SK-N-SH treated with all-trans-retinoic acid at 6 μM for 48 hours (cell line): ENCODE measurements around the gene B4GAT1.

Experiments used
- BACH2 ChIP-seq: fragments of 250-450 bp; sonication (Bioruptor Pico); IDR thresholded peaks from 2 replicates; pipeline ENCODE4 v1.9.0; 2021; ENCODE audit warnings: mild to moderate bottlenecking, borderline replicate concordance
- CSDC2 ChIP-seq: fragments of 250-450 bp; sonication (Bioruptor Pico); IDR thresholded peaks from 2 replicates; pipeline ENCODE4 v1.5.0; 2020; ENCODE audit warnings: mild to moderate bottlenecking, moderate library complexity
- ESRRG ChIP-seq: fragments of 250-450 bp; sonication (Bioruptor Pico); IDR thresholded peaks from 2 replicates; pipeline ENCODE4 v1.6.1; 2021; ENCODE audit warnings: mild to moderate bottlenecking
- GLIS3 ChIP-seq: fragments of 250-450 bp; sonication (Bioruptor Pico); IDR thresholded peaks from 2 replicates; pipeline ENCODE4 v1.5.0; 2020; ENCODE audit warnings: mild to moderate bottlenecking, moderate library complexity
- RARB ChIP-seq: fragments of 250-450 bp; sonication (Bioruptor Pico); IDR thresholded peaks from 2 replicates; pipeline ENCODE4 v1.8.0; 2021; ENCODE audit warnings: mild to moderate bottlenecking, moderate library complexity
- SNAI2 ChIP-seq: fragments of 250-450 bp; sonication (Bioruptor Pico); IDR thresholded peaks from 2 replicates; pipeline ENCODE4 v1.5.0; 2020; ENCODE audit warnings: mild to moderate bottlenecking, moderate library complexity
- TOX ChIP-seq: fragments of 250-450 bp; sonication (Bioruptor Pico); IDR thresholded peaks from 2 replicates; pipeline ENCODE4 v1.8.0; 2021; ENCODE audit warnings: mild to moderate bottlenecking, moderate library complexity, borderline replicate concordance
- ZFP3 ChIP-seq: fragments of 250-450 bp; sonication (Bioruptor Pico); IDR thresholded peaks from 2 replicates; pipeline ENCODE4 v1.5.0; 2020; ENCODE audit warnings: mild to moderate bottlenecking, moderate library complexity
- ZFP30 ChIP-seq: fragments of 450-650 bp; formaldehyde crosslinking; IDR thresholded peaks from 2 replicates; pipeline ENCODE4 v1.5.0; 2022; ENCODE audit warnings: mild to moderate bottlenecking, moderate library complexity
- ZNF8 ChIP-seq: fragments of 450-650 bp; formaldehyde crosslinking; IDR thresholded peaks from 2 replicates; pipeline ENCODE4 v1.5.0; 2020; ENCODE audit warnings: mild to moderate bottlenecking, moderate library complexity
- TF ChIP-seq, protein P1 (sequence below): fragments of 250-450 bp; sonication (Bioruptor Pico); IDR thresholded peaks from 2 replicates; pipeline ENCODE4 v1.5.1; 2021; ENCODE audit warnings: mild to moderate bottlenecking, moderate library complexity
- TF ChIP-seq, protein P2 (sequence below): fragments of 250-450 bp; sonication (Bioruptor Pico); IDR thresholded peaks from 2 replicates; pipeline ENCODE4 v1.8.0; 2020; ENCODE audit warnings: mild to moderate bottlenecking, moderate library complexity, borderline replicate concordance

DNA sequence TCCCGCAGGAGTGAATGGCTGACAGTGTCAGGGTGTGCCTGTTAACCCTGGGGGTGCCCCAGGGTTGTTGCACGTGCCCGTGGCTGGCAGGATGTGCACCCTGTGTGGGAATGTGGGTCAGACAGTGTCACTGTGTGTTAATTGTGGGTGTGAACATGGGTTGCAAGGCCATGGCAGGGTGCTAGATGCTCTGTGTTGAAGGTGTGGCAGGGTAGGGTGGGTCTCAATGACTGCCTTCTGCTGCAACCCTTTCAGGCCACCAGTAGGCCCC, 19.5 kb downstream of the B4GAT1 start:
- TF ChIP-seq TOX (no peak), GLIS3 (CRISPR knock-in tag) (no peak), ZFP3 (CRISPR knock-in tag) (no peak), ZFP30 (CRISPR knock-in tag) (no peak), BACH2 (CRISPR knock-in tag) (no peak), RARB (CRISPR knock-in tag) (no peak), ESRRG (CRISPR knock-in tag) (no peak), CSDC2 (CRISPR knock-in tag) (no peak), SNAI2 (CRISPR knock-in tag) (no peak), ZNF8 (CRISPR knock-in tag) (no peak)
- TF ChIP-seq, protein P1, sequence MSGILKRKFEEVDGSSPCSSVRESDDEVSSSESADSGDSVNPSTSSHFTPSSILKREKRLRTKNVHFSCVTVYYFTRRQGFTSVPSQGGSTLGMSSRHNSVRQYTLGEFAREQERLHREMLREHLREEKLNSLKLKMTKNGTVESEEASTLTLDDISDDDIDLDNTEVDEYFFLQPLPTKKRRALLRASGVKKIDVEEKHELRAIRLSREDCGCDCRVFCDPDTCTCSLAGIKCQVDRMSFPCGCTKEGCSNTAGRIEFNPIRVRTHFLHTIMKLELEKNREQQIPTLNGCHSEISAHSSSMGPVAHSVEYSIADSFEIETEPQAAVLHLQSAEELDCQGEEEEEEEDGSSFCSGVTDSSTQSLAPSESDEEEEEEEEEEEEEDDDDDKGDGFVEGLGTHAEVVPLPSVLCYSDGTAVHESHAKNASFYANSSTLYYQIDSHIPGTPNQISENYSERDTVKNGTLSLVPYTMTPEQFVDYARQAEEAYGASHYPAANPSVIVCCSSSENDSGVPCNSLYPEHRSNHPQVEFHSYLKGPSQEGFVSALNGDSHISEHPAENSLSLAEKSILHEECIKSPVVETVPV = no peak
- TF ChIP-seq, protein P2, sequence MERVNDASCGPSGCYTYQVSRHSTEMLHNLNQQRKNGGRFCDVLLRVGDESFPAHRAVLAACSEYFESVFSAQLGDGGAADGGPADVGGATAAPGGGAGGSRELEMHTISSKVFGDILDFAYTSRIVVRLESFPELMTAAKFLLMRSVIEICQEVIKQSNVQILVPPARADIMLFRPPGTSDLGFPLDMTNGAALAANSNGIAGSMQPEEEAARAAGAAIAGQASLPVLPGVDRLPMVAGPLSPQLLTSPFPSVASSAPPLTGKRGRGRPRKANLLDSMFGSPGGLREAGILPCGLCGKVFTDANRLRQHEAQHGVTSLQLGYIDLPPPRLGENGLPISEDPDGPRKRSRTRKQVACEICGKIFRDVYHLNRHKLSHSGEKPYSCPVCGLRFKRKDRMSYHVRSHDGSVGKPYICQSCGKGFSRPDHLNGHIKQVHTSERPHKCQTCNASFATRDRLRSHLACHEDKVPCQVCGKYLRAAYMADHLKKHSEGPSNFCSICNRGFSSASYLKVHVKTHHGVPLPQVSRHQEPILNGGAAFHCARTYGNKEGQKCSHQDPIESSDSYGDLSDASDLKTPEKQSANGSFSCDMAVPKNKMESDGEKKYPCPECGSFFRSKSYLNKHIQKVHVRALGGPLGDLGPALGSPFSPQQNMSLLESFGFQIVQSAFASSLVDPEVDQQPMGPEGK (CRISPR knock-in tag) = no peak
